NT2/D1 (cell line): Measurements from ENCODE around the gene ATPAF1.

Source experiments
- DNase-seq: peaks from one replicate; pipeline ENCODE4 v3.0.0-alpha.2; 2011; ENCODE audit warnings: low read depth, low spot score
- H3K27me3 ChIP-seq: 2 replicates; pipeline ENCODE4 v1.6.0; 2011; ENCODE audit warnings: mild to moderate bottlenecking; ENCODE audit not compliant: insufficient read length, insufficient read depth
- H3K36me3 ChIP-seq: 2 replicates; pipeline ENCODE4 v1.6.1; 2011; ENCODE audit warnings: mild to moderate bottlenecking, low read length, mixed read lengths; ENCODE audit not compliant: insufficient read depth, insufficient read length
- H3K4me1 ChIP-seq: 2 replicates; pipeline ENCODE4 v1.5.1; 2011; ENCODE audit not compliant: insufficient read depth, insufficient read length
- H3K4me3 ChIP-seq: 2 replicates; pipeline ENCODE4 v1.5.1; 2011; ENCODE audit warnings: low read depth; ENCODE audit not compliant: insufficient read length
- H3K9ac ChIP-seq: 2 replicates; pipeline ENCODE4 v1.6.0; 2011; ENCODE audit warnings: low read depth; ENCODE audit not compliant: insufficient read length
- H3K9me3 ChIP-seq: 2 replicates; pipeline ENCODE4 v1.5.1; 2011; ENCODE audit warnings: mild to moderate bottlenecking, low read length; ENCODE audit not compliant: insufficient read depth
- SUZ12 ChIP-seq: IDR thresholded peaks from 2 replicates; pipeline ENCODE4 v1.6.1; 2011; ENCODE audit not compliant: insufficient read length, insufficient read depth; ENCODE audit errors: extremely low read depth
- YY1 ChIP-seq: IDR thresholded peaks from 2 replicates; pipeline ENCODE4 v1.6.1; 2011; ENCODE audit not compliant: insufficient read length, insufficient read depth
- ZNF274 ChIP-seq: IDR thresholded peaks from 2 replicates; pipeline ENCODE4 v1.6.1; 2011; ENCODE audit warnings: mild to moderate bottlenecking, low read depth, low read length

ATPAF1 gene

DNA sequence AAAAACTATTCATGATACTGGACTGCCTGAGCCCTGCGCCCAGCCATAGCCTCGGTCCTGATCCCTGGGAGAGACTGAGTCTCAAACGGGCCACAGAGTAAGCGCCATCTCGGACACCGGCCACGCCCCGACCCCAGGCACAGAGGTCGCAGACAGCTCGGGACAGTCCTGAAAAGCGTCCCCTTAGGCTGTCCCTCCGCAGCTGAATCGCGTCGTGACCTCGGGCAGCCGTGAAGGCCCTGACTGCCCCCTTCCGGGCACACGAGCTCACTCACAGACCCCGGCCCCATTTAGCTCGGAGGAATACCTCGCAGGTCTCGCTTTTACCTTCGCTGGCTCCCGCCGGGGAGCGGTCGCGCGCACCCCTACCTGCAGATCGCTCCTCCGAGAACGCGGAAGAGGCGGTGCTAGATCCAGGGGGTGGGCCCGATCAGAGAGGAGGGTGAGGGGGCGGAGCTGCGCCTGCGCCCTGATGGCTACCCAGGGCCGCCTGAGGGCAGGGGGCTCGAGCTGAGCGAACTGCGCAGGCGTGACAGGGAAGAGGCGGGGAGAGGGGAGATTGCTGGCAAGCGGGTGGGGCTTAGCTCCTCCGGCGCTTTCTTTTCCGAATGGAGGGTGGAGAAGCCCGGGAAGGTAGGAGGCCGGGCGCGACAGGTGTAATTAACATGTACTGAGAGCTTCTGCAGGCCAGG is 64.2 kb downstream of the ATPAF1 start, which contains the start of gene MKNK1:
Gene MKNK1 (minus strand): TSS at position 411 of the 692 bp plus-strand sequence. CDS start 20,941 bp downstream, outside the sequence.
- Histone ChIP-seq H3K9ac (peak within 1 kb of the TSS; percentile 80), H3K36me3 (peaks cover 16% of the 10 kb centered on the region), H3K4me1 (peaks cover 10% of the 10 kb centered on the region), H3K27me3 (peaks cover 7% of the 10 kb centered on the region), H3K4me3 (peak within 1 kb of the TSS; percentile 90), H3K9me3 (no peaks in the 10 kb centered on the region)
- no peak for TF ChIP-seq SUZ12
- no peak for TF ChIP-seq ZNF274
- no peak for TF ChIP-seq YY1
- peak; percentile 98 for DNase-seq

DNA sequence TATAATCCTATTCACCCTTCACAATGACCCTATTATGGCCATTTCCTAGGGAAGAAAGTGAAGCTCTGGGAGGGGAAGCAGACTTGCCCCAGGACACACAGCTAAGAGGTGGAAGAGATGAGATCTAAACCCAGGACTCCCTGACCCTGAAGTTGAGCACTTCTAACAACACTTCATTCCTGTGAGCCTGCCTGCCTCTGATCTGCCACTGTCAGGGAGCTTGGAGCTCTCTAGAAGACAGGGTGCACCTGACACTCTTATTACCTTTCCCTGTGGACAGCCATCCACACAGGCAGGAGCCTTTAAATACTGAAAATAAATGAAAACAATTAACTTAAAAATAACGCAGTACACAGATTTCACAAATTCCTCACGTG is 64.7 kb downstream of the ATPAF1 start:
- no peaks in the 10 kb centered on the region for H3K9me3 ChIP-seq
- H3K27me3 ChIP-seq = peaks cover 7% of the 10 kb centered on the region
- TF ChIP-seq YY1 (no peak), SUZ12 (no peak), ZNF274 (no peak)
- no peak for DNase-seq
- peaks cover 10% of the 10 kb centered on the region for H3K4me1 ChIP-seq
- peak overlapping the region; percentile 90 for H3K4me3 ChIP-seq
- H3K9ac ChIP-seq = peak overlapping the region; percentile 80
- H3K36me3 ChIP-seq = peaks cover 15% of the 10 kb centered on the region

DNA sequence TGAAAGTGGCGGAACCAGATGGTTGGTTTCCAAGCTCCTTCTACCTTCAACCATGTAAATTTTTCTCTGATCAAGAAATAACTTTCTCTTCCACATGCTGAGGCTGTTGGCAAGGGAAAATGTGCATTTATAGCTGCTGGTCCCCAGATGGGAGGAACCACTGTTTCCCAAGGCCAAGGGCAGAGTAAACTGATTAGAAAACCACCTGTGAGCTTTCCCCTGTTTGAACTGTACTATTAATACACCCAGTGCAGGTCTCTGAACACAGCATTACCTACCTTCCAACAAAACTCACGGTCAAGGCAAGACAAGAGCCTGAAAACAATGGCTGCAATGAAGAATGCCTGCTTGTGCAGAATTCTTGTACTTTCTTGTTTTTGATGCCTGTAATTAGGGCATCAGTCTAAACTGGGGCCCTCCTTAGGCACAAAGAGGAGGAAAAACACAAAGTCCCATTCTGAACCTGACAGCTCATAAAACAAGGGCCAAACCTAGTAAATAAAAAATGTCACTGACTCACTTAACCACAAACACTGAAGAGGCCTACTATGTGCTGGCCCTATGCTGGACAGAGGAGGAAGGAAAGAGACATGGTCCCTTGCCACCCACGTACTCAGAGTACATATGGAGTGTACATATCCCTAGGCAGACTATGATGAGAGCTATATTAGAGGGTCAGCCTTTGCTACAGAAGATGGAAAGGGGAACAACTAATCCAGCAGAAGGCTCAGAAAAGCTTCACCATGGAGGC is 66.7 kb downstream of the ATPAF1 start:
- TF ChIP-seq ZNF274 (no peak), YY1 (no peak), SUZ12 (no peak)
- H3K4me1 ChIP-seq = peaks cover 6% of the 10 kb centered on the region
- no peak overlapping the region for H3K4me3 ChIP-seq
- H3K9ac ChIP-seq = no peak overlapping the region
- peaks cover 7% of the 10 kb centered on the region for H3K27me3 ChIP-seq
- H3K9me3 ChIP-seq = no peaks in the 10 kb centered on the region
- DNase-seq = no peak
- peaks cover 9% of the 10 kb centered on the region for H3K36me3 ChIP-seq

DNA sequence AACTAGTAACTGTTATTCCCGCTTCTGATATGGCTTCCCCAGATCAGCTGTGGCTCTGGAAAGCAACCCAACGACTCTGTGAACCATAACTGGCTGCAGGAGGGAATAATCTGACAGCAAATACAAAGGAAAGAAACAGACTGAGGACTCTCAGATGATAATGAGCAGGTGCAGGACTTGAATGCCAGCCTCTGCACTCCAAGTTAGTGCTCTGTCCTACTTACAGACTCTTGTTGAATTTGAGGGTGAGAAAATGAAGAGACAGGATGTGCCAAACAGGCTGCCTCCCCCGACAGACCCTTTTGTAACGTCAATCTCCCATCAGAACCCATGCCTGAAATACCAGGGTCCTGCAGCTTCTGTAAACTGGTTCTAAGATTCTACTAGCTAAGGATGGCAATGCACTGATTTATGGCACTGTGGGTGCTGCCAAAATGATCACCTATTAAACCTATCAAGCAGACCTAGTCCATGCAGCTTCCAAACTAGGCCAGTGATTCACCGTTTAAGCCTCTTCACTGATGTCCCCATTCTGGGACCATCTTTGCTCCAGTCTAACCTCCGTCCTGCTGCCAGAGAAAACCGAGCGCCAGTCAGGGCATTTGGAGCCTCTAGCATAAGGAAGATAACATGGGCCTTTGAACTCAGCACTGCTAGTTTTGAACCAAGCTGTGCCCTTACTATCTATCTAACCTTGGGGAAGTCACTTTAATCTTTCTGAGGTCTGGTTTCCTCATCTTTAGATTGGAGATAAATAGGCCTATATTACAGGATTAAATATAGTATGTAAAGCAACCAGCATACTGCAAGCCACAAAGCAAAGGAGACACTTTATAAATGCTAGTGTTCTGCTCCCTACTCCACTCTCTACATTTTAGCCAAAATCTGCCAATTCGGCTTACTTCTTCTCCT is 68.8 kb downstream of the ATPAF1 start:
- TF ChIP-seq ZNF274 = no peak
- TF ChIP-seq YY1 = no peak
- TF ChIP-seq SUZ12 = no peak
- no peak overlapping the region for H3K4me3 ChIP-seq
- peaks cover 6% of the 10 kb centered on the region for H3K4me1 ChIP-seq
- H3K9ac ChIP-seq = no peak overlapping the region
- H3K36me3 ChIP-seq = peaks cover 9% of the 10 kb centered on the region
- no peak for DNase-seq
- H3K27me3 ChIP-seq = no peaks in the 10 kb centered on the region
- no peaks in the 10 kb centered on the region for H3K9me3 ChIP-seq

DNA sequence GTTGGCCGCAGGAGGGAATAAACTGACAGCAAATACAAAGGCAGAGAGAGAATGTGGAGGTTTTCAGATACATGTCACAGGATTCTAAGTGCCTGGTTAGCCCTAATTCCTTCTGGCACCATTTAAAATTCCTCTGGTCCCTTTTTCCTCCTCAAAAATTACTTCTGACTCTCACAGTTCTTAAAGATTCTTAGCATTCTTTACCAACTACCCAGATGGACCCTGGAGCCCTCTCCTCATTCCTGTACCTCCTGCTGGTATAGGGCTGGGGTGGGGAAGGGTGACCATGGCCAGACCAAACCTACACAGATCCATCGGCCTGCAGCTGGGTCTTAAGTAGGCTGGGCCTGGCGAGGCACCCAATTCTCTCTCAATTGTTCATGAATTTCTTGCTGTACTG is 71.3 kb downstream of the ATPAF1 start:
- H3K4me1 ChIP-seq = no peaks in the 10 kb centered on the region
- no peaks in the 10 kb centered on the region for H3K27me3 ChIP-seq
- no peak overlapping the region for H3K9ac ChIP-seq
- no peak overlapping the region for H3K4me3 ChIP-seq
- peaks cover 29% of the 10 kb centered on the region for H3K36me3 ChIP-seq
- H3K9me3 ChIP-seq = no peaks in the 10 kb centered on the region
- no peak for DNase-seq
- TF ChIP-seq SUZ12 = no peak
- TF ChIP-seq YY1 = no peak
- no peak for TF ChIP-seq ZNF274

DNA sequence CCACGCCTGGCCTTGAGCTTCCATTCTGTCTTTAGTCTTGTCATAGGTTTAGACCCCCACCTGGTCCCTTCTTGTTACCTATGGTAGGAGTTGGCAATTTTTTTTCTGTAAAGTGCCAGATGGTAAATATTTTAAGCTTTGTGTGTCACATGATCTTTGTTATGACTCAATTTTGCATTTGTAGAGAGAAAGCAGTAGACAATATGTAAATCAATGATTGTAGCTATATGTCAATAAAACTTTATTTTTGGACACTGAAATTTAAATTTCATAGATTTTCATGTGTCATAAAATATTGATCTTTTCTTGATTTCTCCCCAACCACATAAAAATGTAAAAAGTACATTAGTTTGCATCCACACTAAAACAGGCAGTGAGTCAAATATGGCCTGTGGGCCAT is 72.1 kb downstream of the ATPAF1 start:
- Histone ChIP-seq H3K27me3 (no peaks in the 10 kb centered on the region), H3K4me3 (no peak overlapping the region), H3K9ac (no peak overlapping the region), H3K4me1 (no peaks in the 10 kb centered on the region), H3K36me3 (peaks cover 31% of the 10 kb centered on the region), H3K9me3 (no peaks in the 10 kb centered on the region)
- no peak for DNase-seq
- no peak for TF ChIP-seq SUZ12
- TF ChIP-seq ZNF274 = no peak
- TF ChIP-seq YY1 = no peak
